Renal cortical epithelial cell (primary cell): ENCODE results near the gene HES5. TPM values are rescaled to one million over a fixed set of nuclear protein-coding genes. Genes with fewer than 3 reads are reported as not detected.

Experiments
- DNase-seq: peaks from one replicate; pipeline ENCODE4 v3.0.0-alpha.2; 2011; ENCODE audit warnings: low read depth
- total RNA-seq: library from RNA; depleted of rRNA; stranded (reverse); fragments of >200 nt; gene quantifications from 2 replicates; pipeline ENCODE4 v1.2.3, GENCODE V29; 2014

The HES5 gene
- total RNA-seq, 1 donor from 2014 or later, result not detected

DNA sequence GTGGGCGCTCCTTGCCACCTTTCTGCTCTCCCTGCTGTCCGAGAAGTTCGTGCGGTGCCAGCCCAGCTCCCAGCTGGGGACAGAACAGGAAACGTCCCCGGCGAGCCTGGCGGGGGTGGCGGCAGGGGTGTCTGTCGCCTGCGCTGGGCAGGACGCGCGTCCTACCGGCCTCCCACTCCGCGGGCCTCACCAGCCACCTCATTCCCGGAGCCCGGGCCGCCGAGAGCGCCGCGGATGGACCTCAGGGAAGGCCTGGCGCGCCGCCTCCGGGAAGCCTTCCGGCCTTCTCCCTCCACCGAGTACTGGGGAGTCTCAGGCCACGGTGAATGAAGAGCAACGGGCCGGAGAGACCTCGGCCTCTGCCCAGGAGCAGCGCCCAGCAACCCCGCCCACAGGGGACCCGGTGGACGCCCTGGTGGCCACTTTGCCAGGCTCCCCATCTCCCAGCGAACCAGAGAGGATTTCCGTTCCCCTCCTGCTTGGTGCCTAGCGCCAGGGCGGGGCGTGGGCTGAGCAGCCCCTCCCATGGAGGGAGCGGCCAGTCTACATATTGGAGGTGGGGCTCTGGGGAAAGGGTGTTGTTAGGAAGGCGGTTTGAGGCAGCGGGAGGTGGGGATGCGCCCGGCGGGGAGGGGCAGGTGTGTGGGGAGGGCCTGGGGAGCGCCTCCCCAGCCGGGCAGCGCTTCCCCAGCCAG lies 16.6 kb upstream of the HES5 start:
- peak; percentile 82 for DNase-seq

DNA sequence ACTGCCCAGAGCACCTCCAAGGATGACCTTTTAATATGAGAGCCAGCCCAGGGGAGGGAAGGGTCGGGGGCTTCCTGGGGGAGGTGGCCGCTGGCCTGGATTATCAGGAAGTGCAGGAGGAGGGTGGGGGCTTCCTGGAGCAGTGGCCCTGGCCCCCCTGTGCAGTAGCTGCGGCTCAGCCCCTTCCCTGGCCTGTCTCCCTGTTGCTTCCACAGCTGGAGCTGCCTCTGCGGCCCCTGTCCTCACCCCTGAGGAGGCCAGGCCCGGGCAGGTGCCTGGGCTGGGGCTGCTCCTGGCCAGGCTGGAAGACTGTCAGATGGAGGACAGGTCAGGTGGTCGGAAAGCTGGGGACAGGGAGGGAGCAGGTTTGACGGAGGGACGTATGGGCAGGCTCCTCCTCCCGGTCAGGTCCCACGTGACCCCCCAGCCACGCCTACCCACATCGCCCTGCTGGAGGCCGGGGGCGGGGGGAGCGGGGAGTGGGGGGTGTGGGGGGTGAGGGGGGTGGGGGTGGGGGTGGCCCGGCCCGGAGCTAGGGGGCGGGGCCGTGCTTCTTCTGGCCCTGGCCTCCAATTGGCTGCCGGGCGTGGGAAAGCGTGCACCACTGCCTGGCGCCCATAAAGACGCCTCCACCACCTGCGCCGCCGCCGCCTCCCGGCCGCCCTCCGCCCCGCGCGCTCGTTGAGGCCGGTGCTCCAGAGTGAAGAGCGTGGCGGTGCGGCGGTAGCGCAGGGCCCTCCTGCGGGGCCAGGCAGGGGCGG lies 15.9 kb upstream of the HES5 start:
- peak; percentile 69 for DNase-seq

GRCh38 chr1:2544875-2545640 lies 15.0 kb upstream of the HES5 start:
- DNase-seq, result no peak

DNA sequence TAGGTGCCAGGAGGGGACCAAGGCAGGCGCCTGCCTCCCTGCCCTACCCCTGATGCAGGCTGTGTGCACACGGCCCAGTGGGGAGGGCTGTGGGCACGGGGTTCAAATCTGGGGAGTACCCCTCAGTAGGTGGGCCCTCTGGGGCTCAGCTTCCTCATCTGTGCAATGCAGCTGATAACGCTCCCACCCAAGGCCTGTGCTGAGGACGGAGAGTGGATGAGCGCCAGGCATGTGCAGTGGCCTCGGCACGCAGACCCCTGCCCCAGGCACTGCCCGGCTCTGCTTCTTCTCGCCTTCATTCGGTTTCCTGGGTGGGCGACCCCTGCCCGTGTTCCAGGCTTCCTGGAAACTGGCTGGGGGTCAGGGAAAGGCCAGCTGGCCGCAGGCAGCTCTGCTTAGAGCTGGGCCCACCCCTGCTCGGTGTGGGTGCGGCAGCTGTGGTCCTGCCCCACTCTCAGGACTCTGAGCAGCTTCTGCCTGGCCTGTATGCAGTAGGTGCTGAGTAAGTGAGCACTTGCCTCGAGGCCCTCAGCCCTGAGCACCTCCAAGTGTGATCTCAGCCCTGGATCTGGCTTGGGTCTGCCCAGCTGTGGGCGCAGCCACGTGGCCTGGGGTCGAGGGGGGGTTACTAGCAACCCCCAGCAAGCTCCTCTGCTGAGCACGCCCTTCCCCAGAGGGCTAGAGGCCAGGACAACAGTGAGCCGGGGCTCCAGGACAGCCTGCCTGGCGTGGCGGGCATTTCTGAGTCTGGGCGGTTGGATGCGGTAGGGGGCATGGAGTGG lies 14.2 kb upstream of the HES5 start:
- no peak for DNase-seq

DNA sequence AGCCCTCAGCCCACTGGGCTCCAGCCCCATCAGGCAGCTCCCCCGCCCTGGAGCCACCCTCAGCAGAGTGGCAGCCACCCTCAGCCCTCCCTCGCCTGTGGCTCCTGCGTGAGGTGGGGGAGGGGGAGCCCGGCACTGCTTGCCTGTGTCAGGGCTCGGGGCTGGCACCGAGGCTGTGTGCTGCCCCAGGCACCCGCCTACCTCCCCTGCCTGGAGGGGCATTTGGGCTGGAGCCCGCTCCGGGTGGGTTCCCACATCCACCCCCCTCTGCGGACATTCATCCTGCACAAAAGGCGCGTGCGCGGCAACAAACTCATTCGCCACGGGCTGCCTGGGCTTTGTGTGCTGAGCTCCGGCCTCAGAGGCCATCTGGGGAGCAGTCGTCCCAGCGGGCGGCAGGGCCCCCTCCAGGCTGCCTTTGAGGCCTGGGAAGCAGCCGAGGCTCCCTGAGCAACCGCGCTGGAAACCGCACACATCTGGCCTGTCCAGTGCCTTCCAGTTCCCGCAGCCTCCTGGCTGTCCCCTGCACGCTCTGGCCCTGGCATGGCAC lies 13.6 kb upstream of the HES5 start:
- DNase-seq, result no peak

DNA sequence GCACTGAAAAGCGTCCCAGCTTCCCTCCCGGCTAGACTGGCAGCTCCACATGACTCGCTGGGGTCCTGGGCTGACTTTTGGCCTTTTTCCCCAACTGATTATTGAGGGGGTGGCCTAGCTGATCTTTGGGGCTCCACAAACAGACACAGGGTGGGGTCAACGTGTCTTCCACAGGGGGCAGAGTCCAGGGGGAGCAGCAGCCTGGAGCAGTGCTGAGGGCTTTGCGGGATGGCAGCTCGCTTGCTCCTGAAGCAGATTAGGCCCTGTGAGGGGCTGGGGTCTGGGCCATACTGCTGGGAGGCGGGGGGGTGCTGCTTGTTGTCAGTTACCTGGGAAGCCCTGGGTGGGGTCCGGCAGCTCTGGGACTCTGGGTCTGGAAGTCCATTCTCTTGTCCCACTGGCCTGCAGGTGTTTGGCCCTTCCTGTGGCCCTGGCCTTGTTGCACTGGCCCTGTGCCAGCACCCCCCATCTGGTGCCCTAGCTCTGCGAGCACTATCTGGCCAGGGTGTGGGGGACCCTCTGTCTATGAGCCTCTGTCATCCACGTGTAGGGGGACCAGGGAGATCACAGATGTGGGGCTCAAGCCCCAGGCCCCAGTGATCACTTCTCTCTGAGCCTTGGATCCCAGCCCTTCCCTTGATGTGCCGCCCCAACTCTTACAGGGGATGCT lies 12.3 kb upstream of the HES5 start:
- no peak for DNase-seq

DNA sequence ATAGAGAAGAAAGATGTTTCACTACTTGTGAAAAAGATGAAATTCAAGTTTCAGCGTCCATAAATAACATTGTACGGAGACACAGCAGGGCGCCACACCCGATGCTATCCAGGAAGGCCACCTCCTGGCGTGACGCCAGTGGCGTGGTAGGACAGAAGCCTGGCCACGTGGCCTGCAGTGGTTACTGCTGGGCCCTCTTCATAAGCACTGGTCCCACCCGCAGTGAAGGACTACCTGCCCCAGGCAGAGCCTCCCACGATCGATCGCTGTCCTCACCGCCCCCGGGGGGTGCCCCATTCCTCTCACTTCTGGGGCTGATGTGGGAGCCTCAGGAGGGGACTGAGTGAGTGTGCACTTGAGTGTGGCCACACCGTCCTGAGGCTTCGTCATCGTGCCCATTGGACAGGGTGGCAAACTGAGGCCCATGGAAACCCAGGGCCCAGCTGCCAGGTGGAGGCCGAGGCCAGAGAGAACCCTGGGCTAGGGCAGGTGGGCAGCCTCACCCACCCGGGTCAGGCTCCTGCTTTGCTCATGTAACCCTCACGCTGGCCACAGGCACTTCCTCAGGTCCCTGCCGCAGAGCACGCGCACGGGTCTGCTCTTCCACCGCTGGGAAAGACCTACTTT lies 11.7 kb upstream of the HES5 start:
- no peak for DNase-seq

DNA sequence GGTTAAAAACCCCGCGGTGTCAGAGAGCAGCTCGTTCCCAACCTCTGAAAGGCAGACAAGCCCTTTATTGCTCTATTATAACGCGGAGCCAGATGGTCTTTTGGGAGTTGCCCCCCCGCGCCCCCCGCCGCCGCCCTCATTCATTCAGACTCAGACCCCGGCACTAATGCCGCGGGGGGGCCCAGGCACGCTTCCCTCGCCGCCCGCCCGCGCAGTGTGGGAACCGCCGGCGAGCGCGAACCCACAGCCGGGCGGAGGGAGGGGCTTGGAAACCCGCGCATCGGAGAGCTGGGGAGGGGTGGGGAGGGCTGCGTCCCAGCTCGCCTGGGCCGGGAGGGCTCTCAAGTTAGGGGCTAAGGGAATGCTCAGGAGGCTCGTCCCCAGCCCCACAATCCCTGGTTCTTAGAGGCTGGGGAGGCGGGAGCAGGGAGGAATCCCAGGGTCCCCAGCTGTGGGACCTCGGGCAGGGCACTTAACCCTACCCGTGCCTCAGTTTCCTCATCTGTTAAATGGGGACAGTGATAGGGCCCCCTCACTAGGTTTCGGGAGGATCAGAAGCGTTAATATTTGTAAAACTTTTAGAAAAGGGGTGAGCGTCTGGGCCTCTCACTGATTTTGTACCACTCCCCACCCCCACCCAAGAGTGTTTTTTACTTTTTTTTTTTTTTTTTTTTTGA lies 10.9 kb upstream of the HES5 start:
- no peak for DNase-seq

- no peak for DNase-seq
These were observed 9.3 kb upstream of the HES5 start for GRCh38 chr1:2539312-2539907.

- no peak for DNase-seq
These were observed 8.8 kb upstream of the HES5 start for GRCh38 chr1:2538872-2539271.

GRCh38 chr1:2538376-2538775 lies 8.3 kb upstream of the HES5 start:
- no peak for DNase-seq

DNA sequence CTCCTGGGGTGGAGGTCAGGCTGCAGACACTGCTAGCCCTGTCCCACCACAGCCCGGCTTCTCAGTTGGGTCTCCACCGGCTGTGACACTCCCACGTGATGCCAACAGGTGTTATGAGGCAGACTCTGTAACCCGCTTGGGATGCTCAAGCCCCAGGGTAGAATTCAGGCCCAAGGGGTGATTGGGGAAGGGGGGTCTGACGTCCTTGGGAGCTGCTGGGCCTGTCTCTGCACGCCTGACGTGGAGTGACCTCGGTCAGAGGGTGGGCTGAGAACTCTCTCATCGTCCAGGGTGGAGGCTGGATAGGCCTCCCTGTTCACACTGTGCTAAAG lies 7.7 kb upstream of the HES5 start:
- no peak for DNase-seq

DNA sequence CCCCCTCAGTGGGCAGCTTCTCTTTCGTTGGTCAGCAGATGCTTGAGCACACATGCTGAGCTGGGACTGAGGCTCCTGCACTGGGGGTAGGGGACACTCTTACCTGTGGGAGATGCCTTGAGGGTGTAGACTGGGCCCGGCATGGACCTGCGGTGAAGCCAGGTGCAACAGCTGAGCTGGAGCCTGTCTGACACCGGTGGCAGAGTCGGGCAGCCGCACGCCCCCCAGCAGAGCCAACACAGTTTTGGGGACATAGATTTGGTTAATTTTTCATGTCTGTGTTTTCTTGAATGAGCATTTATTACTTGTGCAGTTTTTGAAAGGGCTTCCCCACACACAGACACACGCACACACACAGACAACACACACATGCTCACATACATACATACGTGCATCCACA lies 5.9 kb upstream of the HES5 start:
- no peak for DNase-seq

DNA sequence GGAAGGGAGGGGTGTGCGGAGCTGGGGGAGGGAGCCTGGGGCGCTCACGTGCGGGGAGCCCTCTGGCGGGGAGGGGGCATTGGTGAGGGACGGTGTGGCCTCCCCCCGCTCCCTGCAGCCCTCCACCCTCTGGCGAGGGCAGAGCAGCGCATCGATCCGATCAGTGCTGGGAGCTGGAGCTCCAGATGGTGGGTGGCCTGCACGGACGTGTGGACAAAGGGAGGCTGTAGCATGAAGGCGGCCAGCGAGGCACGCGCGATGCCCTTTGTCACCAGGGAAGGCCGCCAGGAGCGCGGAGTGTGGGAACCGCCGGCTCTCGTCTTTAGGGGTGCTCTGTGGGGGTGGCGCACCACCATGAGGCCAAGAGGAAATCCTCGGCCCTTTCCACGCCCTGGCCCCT lies 5.4 kb upstream of the HES5 start:
- DNase-seq, result no peak

GRCh38 chr1:2534687-2535441 lies 4.8 kb upstream of the HES5 start:
- DNase-seq, result peak; percentile 80

GRCh38 chr1:2534315-2534686 lies 4.2 kb upstream of the HES5 start:
- no peak for DNase-seq

DNA sequence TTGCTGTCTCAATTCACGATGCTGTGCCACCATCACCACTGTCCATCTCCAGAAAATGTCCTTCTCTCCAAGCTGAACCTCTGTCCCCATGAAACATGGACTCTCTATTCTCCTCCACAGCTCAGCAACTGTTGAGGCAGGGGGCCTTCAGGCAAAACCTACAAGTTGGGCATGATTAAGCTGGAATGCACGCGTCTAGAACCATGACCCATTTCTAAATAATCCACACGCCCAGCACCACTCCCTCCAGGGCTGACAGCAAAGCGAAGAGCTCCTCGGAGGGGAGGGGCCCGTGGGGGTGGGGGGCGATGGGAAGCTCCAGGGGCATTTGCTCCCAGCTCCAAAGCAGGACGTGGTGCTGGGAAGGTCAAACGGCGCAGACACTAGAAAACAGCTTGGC lies 3.3 kb upstream of the HES5 start:
- DNase-seq, result peak; percentile 59

- DNase-seq, result no peak
These were observed 2.6 kb upstream of the HES5 start for GRCh38 chr1:2532485-2533160.
